ENCODE data around the gene DIMT1.

The DIMT1 gene

DNA sequence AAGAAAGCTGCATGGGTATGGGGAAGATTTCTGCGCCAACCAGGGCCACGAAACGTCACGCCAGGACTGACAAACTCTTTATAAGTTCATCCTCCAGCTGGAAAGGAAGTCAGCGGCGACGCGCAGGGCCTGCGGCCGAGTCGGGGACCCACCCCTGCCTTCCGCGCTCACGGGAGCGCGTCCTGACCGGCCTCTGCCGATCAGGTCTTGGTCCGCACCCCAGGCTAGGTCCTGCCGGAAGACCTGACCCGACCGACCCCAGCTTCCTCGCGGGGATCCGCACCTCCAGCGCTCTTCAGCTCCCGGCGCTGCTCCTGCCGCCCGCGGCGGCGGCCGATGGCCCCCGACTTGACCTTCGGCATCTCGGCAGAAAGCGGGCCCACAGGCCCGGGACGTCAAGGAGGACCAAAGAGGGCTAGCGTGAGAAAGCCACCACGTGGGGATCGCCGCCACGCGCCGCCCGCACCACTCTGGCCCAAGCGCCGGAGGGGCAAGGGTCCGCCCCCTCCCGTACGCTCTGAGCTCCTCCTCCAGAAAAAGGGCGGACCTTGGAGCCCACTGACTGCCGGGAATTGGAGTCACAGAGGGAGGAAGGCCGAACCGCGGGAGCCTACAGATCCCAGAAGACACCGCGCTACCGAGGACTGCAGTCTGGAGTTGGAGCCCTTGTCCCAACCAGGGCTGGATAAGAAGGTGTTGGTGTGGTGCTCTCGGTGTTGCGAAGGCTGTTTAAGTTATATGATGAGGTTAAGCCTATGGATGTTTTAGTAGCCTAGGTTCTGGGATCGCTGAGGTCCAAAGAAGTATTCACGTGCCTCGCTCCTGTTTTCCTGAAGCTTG, at the start of gene DIMT1:
Gene DIMT1 (minus strand): TSS at position 495 of the 840 bp plus-strand sequence. CDS start 133 bp downstream, at position 362.
- peak; percentile 97 for DNase-seq

DNA sequence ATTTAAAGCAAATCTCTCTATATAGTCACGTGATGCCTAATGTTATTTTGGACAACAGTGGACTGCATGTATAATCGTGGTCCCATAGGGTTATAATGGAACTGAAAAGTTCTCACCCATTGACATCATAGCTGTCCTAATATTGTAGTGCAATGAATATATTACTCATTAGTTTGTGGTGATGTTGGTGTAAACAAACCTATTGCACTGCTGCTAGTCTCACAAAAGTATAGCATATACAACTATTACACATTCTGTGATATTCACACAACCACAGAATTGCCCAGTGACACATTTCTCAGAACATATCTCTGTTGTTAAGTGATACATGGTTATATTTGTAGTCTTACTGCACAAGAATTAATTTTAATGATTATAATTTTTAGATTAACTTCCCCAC, 46.6 kb upstream of the DIMT1 start:
- no peak for DNase-seq

DNA sequence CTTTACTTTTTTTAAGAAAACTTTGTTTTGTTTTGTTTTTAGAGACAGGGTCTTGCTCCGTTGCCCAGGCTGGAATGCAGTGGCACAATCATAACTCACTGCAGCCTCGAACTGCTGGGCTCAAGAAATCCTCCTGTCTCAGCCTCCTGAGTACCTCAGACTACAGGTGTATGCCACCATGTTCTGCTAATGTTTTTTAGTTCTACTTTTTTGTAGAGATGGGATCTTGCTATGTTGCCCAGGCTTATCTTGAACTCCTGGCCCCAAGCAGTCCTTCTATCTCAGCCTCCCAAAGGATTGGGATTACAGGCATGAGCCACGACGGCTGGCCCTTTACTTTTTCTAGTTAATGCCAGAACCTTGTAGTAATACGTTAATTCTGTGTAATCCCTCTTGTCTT, 44.8 kb upstream of the DIMT1 start:
- no peak for DNase-seq

DNA sequence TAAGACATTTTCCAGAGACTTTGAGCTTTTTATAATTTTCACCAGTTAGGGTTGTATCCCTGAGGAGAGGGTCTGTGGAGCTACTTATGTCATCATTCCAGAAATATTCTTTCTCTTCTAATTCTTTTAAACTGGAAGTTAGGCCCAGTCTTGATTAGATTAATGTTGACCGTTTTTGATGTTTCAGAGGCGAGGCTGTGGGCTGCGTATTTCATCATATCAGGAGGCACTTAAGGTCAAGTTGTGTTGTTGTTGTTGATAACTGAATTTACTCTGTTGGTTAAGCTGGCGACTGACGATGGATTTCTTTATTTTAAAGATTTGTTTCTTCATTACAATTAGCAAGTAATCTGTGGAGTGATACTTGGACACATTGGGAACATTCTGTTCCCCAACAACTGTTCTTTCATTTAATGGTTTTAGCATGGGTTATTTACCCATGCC, 28.9 kb upstream of the DIMT1 start:
- DNase-seq, result no peak

DNA sequence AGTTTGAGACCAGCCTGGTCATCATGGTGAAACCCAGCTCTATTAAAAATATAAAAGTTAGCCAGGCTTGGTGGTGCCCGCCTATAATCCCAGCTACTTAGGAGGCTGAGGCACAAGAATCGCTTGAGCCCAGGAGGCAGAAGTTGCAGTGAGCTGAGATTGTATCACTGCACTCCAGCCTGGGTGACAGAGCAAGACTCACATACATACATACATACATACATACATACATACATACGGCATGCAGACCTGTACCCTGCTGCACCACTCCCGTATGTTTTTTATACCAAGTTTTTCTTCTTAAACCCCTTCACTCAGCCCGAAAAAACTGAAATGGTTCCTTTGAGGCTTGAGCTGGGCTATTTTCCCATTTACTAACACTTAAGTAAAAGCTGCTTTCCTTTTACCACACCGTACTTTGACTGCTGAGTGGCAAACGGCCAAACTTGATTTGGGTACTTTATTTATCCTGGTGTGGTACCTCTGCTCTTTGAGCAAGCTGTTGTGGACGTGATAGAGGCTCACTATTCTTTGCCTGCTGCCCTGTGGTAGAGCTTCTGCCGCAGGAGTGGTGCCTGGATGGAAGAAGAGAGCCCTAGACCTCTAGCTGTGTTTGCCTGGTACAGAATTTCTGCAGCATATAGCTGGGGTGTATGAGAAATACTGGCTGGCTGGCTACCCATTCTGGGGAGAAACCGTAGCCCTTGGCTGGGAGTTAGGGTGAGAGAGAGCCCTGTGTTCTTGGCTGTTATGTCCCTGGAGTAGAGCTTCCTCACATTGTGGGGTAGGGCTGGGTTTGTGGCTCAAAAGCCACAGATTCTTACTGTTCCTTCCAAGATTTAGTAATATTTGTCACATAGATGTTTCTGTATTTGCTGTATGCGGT, 28.3 kb upstream of the DIMT1 start:
- no peak for DNase-seq

DNA sequence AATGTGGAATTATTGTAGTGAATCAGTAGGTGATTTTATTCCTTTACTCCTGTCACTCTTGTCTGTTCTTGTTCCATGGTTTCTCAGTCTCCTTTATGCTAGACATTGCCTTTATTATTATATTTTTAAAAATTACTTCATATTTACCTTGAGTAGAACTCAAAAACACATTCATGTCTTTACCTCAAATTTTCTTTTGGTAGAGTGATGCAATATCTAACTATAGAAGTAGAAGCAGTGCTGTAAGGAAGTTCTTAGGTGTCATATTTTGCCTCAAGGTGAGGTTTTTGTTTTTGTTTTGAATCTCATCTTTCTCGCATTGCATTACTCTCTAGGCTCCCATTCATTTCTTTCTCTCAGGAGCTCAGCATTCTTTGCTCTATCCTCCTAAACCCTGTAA, 21.1 kb upstream of the DIMT1 start:
- DNase-seq, result no peak

DNA sequence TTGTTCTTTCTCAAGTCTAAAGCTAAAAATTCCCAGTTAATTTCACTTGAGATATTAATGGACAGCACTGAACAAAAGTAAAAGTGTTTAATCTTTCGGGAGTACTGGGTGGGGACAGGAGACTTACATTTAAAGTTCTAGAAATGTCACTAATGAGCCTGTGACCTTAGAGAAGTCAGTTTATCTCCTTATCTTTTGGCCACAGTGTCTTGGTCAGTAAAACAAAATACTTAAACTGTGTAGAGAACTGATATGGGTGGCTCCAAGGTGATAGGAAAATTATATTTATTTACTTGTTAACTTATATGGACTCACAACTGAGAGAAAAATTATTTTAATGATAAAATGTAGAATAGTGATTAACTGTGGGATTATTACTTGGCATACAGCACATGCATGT, 17.7 kb upstream of the DIMT1 start:
- DNase-seq, result no peak

DNA sequence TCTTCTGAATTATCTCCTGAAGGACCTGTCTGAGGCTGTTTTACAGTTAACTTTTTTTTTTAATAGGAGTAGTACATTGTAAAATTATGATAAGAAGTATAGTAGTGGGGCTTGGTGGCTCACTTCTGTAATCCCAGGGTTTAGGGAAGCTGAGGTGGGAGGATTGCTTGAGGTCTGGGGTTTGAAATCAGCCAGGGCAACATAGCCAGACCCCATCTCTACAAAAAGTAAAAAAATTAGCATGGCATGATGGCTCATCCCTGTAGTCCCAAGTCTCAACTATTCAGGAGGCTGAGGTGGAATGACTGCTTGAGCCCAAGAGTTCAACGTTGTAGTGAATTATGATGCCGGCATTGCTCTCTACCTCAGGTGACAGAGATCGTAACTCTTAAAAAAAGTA, 15.9 kb upstream of the DIMT1 start:
- DNase-seq, result no peak

DNA sequence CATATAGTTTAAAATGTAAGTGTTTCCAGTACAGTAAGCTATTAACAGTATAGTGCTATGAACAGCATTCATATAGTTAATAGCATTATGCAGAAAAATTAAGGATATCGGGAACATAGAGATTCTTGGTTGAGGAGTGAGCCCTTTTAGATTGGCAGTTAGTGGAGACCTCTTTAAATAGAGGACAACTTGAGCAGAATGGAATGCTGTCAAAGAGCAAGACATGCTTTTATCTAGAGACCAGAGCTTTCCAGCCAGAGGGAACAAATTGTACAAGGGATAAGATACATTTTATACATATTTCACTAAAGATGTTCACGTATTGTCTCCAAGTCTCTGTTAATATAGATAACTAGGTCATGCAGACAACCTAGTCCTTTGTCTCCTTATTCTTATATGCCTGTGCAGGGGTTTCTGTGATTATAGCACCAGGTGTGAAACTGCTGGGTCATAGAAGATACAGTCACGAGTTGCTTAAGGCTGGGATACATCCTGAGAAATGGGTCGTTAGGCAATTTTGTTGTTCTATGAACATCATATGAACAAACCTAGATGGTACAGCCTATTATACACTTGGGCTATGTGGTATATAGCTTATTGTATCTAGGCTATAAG, 14.9 kb upstream of the DIMT1 start:
- DNase-seq, result no peak

DNA sequence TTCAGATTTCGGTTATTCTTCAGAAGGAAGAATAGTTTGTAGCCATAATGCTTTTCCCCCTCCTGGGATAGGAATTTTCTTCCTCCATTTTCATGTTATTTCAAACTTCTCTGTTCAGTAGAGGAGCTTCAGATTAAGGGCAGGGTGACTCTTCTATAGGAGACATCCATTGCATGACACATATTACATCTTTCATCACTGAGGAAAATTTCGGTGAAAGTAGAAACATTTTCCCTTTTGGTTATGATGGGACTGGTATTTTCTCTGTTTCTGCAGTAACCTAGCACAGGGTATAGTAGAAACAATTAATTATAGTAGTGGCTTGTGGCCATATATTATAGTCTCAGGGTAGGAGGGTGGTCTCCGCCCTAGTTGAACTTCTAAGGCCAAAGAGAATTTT, 10.0 kb upstream of the DIMT1 start:
- DNase-seq, result no peak

DNA sequence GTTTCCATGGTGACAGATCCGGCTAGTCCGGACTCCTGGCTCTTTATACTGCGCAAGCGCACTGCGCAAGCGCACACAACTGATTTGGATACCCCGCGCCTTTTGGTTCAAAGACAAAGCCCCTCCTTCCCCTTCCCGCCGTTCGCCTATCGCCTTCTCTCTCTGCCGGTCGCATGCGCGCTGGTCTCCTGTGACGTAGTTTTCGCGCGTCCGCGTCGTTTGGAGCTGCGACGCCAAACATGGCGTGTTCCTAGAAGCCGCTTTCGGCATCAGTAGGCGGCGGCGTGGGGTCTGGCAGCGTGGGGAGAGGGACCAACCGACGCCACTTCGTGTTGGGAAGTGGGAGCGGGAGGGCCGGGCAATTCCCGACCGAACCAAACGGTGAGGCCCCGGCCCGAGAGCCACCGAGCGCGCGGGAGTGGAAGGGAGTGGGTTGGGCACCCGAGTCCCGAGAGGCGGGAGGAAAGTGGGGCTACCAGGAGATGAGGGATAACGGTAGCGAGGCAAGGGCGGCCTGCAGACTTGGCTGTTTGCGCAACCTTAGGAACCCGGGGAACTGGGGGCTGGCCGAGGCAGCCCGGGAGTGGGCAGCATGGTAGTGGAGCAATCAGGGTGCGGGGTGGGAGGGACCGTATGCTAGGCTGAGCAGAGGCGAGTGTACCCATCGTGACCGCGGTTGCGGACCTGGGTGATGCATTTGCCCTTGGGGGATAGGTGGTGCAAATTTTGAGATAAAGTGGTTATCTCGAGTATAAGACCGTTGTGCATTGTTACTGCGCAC, 9.0 kb upstream of the DIMT1 start, which contains the start of gene IPO11:
Gene IPO11 (plus strand): TSS at position 215 of the 781 bp plus-strand sequence. CDS start 24,517 bp downstream, outside the sequence.
- peak; percentile 99 for DNase-seq

DNA sequence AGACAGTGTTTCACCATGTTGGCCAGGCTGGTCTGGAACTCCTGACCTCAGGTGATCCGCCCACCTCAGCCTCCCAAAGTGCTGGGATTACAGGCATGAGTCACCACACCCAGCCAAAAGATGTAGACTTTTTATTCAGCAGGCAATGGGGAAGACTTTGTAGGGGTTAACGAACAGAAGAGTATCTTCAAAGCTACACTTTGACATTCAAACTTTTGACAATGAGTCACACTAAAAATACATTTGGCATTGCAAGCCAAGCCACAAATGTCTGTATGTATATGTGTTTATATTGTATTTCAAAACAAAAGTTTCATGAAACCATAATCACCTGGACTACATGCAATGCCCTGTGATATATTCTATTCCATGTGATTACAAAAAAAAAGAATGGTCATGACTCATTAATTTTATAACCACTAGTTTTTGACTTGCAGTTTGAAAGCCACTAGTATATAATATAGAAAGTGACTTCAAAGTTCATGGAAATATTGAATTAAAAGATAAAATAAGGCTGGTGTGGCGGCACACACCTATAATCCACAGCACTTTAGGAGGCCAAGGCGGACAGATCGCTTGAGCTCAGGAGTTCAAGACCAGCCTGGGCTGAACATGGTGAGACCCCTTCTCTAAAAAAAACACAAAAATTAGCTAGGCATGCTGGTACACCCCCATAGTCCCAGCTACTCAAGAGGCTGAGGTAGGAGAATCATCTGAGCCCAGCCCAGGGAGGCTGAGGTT, 8.3 kb downstream of the DIMT1 start:
- peak; percentile 43 for DNase-seq

DNA sequence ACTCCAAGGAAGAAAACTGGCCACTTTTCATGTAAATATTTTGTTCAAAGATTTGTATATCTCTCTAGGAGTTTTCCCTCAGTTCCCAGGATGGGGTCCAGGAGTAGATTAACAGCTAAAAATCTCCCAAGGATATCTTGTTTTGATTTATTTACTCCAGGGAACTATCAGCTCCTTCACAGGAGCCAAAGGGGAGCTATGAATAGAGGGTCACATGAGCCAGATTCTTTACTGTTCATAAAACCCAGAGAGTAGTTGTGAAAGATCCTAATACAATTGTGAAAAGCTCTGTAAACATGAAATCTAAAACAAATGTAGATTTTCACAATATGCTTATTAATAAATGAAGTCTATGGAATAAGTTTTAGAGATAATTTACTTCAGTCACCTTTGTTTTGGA, 16.9 kb downstream of the DIMT1 start:
- no peak for DNase-seq

DNA sequence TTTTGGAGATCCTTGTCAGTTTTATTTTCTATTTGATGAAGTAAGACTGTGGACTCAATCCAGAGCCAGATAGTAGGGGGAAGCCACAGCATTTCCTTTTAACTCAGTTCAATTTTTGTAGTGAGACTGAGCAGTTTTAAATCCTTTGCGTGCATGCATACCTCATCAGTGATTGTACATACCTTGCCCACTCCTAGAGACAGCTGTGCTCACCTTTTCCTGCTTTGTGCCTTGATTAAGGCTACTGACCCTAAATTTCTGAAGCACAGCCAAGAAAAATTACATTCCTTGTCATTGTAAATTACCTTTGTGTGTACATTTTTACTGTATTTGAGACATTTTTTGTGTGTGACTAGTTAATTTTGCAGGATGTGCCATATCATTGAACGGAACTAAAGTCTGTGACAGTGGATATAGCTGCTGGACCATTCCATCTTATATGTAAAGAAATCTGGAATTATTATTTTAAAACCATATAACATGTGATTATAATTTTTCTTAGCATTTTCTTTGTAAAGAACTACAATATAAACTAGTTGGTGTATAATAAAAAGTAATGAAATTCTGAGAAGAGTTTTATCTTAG, 17.8 kb downstream of the DIMT1 start:
- DNase-seq, result no peak

DNA sequence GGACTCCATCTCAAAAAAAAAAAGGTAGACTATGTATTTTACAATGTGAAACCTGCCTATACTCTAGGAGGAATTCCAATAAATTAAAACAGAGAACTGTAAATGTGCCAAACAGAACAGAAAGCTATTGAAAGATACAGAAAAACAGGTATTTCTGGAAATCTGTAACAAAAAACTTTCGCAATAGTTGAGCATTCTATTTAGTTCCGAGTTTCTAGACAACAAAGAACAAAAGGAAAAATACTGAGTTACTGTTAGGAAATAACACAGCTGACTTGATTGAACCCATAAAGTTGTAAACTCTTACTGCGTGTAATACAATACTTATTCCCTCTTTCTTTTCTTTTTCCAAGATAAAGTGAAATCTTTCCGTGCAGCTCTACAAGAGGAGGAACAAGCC, 18.6 kb downstream of the DIMT1 start:
- no peak for DNase-seq

DNA sequence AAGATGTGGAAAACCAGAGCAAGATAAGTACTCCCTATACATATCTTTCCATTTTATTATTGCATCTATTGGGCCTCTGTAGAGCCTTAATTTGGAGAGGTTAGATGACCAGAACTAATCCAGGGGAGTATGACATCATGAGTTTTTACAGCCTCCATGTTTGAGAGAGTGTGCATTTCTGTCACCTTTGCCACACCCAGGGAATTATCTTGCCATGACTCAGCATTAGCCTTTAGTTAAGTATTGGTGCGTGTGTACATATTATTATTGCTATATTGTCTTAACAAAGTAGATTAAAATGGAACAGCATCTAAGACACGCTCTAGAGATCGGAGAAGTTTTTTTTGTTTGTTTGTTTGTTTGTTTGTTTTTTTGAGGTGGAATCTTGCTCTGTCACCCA, 27.6 kb downstream of the DIMT1 start:
- DNase-seq, result peak; percentile 8

DNA sequence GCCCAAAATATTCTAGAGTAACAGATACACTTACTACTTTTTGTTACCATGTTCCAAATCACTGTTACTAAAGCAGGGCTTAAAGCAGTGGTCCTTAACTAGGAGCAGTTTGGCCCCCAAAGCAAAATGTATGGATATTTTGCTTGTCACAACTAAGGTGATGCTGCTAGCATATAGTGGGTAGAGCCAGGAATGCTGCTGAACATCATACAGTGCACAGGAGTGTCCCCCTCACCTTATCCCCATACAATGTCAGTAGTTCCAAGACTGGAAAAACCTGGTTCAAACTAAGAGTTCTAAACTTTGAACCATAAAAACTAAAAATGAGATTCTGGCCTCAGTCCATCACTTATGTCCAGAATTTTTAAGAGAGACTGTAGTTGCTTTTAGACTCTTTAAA, 28.1 kb downstream of the DIMT1 start:
- no peak for DNase-seq

DNA sequence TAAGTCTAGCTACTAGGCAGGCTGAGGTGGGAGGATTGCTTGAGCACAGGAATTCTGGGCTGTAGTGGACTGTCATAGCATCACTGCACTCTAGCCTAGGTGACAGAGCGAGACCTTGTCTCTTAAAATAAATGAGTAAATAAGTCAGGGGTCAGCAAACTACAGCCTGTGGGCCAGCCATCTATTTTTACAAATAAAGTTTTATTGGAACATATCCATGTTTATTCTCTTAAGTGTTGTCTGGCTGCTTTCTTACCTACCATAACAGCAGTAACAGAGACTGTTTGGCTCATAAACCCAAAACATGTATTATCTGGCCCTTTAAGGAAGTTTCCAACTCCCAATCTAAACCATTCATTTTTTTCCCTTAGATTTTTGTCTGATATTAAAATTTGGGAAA, 29.6 kb downstream of the DIMT1 start:
- no peak for DNase-seq

DNA sequence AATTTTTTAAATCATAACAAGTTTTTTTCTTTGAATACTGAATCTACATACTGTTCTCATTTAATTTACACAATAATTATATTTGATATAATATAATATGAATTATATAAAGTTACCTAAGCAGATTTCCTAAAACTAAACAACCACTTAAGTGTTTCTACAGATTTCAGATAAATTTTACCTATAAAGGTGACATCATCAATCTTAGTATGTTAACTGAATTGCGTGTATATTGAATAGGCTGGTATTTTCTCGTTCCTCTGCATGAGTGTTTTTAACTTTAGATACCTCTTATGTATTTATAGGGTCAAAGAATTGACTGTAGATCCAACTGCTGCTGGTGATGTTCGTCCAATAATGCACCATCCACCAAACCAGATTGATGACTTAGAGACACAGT, 30.3 kb downstream of the DIMT1 start:
- DNase-seq, result no peak

DNA sequence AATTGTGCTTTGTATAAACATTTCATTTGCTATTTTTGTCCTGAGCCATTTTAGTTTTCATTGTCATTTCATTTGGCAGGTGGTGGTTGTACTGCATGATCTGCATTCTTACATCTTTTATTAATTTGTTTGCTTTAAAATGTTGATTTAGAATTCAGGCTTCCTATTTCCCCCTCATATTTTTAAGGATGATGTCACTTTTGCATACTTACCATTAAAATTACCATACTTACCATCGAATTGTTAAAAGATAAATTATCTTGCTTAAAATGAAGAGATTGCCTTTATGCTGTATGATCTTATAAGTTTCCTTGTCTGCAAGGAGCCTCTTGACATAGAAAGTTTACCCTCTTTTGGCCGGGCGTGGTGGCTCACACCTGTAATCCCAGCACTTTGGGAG, 31.1 kb downstream of the DIMT1 start:
- no peak for DNase-seq

DNA sequence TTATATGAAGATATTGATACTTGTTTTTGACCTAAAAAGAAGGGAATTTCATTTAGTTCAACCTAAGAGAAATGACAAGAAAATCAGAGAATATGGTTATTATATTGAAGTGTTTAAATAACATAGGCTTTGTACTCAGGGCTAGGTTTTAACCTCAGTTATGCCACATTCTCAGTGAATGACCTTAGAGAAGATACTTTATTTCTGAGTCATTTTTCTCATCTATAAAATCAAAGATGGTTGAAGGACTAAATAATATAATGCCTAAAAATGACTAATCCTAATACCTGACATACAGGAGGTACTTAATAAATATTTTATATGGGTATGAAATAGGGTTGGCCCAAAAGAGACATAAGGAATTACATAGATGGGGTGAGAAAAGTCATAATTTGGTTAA, 32.3 kb downstream of the DIMT1 start:
- DNase-seq, result peak; percentile 10

All from fibroblast of skin of right biceps (primary cell).